Measurements from ENCODE around the gene PDGFC.

- TF ChIP-seq CTCF (optimal IDR thresholded peaks at IDR 0.05 in 1 of 3, IDR thresholded peaks at IDR 0.05 in 1 of 3, conservative IDR thresholded peaks at IDR 0.05 in 1 of 3; ENCODE audit: extremely low read depth in 1 of 3, insufficient read depth in 2 of 3, low read length in 3 of 3) (no peak), EZH2 (IDR thresholded peaks at IDR 0.05; ENCODE audit: low read length) (no peak)
Measured at GRCh38 chr4:156929386-156930105, 42.1 kb downstream of the PDGFC start.

All from keratinocyte (primary cell).